Measurements from ENCODE around the gene NOXO1. TPM values are rescaled to one million over a fixed set of nuclear protein-coding genes. Genes with fewer than 3 reads are reported as not detected.

The NOXO1 gene
- total RNA-seq, 2 donors from 2014 or later: not detected

DNA sequence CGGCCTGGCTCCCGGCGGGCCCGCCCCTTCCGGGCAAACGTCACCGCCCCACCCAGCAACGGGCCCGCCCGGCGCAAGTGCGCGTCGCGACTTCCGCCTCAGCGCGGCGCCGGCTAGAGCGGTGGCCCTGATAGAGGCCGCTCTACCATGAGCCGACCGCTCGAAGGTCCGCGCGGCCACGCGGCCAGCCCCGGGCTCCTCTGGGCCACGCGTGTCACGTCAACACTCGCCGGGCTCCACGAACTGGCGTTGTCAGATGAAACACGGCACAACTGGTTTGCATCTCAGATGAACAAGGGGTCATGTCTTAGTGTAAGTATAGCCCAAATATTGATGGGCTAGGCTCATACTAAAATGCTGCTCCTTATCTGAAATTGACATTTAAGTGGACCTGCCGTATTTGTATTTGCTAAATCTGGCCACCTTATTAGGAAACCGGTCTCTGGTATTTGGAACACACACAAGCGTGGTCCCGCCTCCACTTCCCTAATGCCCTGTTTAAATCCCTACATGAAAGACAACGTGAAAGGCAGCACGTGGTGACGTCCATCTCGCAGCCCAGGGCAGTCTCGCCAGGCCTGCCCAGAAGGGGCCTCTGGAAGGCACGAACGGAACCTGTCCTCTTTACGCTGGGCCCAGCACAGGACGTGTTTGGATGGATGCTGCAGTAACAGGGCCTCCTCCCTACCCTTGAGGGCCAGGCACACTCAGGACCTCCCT lies 28.7 kb upstream of the NOXO1 start, which contains the start of gene ZNF598:
Gene ZNF598, minus strand, starts transcription at position 31 of the 720 bp plus-strand sequence.
- H3K4me1 ChIP-seq (ENCODE audit: control insufficient read depth in 1 of 2, low read depth in 2 of 2): peaks cover 24 to 40% of the 10 kb centered on the region in 2 donors
- H3K9me3 ChIP-seq: no peaks in the 10 kb centered on the region
- DNase-seq (ENCODE audit: low spot score) (peak; percentile 28), ATAC-seq (ENCODE audit: insufficient number of reproducible peaks, low FRiP score, low read depth) (peak; percentile 90)
- peak within 1 kb of the TSS; percentile 98 for H3K4me3 ChIP-seq
- TF ChIP-seq, protein P1, sequence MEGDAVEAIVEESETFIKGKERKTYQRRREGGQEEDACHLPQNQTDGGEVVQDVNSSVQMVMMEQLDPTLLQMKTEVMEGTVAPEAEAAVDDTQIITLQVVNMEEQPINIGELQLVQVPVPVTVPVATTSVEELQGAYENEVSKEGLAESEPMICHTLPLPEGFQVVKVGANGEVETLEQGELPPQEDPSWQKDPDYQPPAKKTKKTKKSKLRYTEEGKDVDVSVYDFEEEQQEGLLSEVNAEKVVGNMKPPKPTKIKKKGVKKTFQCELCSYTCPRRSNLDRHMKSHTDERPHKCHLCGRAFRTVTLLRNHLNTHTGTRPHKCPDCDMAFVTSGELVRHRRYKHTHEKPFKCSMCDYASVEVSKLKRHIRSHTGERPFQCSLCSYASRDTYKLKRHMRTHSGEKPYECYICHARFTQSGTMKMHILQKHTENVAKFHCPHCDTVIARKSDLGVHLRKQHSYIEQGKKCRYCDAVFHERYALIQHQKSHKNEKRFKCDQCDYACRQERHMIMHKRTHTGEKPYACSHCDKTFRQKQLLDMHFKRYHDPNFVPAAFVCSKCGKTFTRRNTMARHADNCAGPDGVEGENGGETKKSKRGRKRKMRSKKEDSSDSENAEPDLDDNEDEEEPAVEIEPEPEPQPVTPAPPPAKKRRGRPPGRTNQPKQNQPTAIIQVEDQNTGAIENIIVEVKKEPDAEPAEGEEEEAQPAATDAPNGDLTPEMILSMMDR (IDR thresholded peaks at IDR 0.05): no peak
- peak within 1 kb of the TSS; percentile 79 for H3K27ac ChIP-seq
- H3K27me3 ChIP-seq (replicated peaks; ENCODE audit: insufficient read depth): no peaks in the 10 kb centered on the region
- H3K36me3 ChIP-seq: no peaks in the 10 kb centered on the region

DNA sequence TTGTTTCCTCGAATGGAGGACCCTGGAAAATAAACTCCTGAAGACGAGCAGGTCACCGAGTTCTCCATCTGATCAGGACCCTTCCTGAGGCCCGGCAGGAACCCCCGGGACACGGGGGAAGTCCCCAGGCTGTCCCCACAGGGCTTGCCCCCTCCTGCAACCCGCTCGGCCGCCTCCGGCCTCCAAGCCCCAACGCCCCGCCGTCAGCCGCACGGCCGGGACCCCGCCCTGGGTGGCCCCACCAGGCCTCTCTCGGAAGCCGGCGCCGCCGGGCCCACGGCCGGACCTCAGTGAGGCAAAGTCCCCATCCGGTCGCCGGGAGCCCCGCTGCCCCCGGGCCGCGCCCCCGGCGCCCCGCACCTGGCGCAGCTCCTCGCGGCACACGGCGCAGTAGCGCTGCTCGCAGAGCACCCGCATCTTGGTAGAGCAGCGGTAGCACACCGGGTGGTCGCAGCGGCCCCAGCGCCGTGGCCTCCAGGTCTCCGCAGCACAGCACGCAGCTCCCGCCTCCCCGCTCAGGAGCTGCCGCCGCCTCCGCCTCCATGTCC lies 28.0 kb upstream of the NOXO1 start:
- DNase-seq (ENCODE audit: low spot score): no peak
- no peak for ATAC-seq (ENCODE audit: insufficient number of reproducible peaks, low FRiP score, low read depth)
- Histone ChIP-seq H3K36me3 (no peaks in the 10 kb centered on the region), H3K27me3 (replicated peaks; ENCODE audit: insufficient read depth) (no peaks in the 10 kb centered on the region), H3K9me3 (no peaks in the 10 kb centered on the region), H3K4me3 (peak overlapping the region; percentile 98), H3K4me1 (ENCODE audit: control insufficient read depth in 1 of 2, low read depth in 2 of 2) (peaks cover 27 to 47% of the 10 kb centered on the region in 2 donors), H3K27ac (peak overlapping the region; percentile 65 to 79)
- TF ChIP-seq, protein P1 (IDR thresholded peaks at IDR 0.05): no peak

DNA sequence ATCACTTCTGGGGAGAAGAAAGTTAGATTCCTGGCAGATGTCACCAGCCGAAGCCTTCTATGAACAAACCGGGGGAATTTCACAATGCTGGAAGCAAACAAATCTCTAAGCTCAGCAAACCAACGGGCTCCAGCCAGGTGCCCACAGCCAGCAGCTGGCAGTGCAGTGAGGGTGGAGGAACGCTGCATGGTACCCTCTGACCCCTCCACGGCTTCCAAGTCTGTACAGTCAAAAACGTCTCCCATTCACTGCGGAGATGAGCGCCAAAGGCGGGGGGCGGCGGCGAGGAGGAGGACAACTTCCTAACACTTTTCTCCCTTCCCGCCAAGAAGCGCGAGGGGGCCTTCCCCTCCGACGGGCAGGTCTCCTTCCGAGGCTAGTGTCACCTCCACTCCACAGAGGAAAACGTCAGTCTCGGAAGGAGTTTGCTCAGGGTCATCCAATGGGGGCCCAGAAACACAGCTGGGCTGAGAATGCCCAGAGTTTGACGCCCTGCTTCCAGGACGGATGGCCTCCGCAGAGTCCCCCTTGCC lies 27.4 kb upstream of the NOXO1 start:
- H3K4me1 ChIP-seq (ENCODE audit: control insufficient read depth in 1 of 2, low read depth in 2 of 2): peaks cover 30 to 53% of the 10 kb centered on the region in 2 donors
- no peak for ATAC-seq (ENCODE audit: insufficient number of reproducible peaks, low FRiP score, low read depth)
- H3K4me3 ChIP-seq: peak overlapping the region; percentile 98
- H3K36me3 ChIP-seq: no peaks in the 10 kb centered on the region
- TF ChIP-seq, protein P1 (IDR thresholded peaks at IDR 0.05): no peak
- no peaks in the 10 kb centered on the region for H3K27me3 ChIP-seq (replicated peaks; ENCODE audit: insufficient read depth)
- no peaks in the 10 kb centered on the region for H3K9me3 ChIP-seq
- DNase-seq (ENCODE audit: low spot score): no peak
- peak overlapping the region; percentile 65 to 79 for H3K27ac ChIP-seq

DNA sequence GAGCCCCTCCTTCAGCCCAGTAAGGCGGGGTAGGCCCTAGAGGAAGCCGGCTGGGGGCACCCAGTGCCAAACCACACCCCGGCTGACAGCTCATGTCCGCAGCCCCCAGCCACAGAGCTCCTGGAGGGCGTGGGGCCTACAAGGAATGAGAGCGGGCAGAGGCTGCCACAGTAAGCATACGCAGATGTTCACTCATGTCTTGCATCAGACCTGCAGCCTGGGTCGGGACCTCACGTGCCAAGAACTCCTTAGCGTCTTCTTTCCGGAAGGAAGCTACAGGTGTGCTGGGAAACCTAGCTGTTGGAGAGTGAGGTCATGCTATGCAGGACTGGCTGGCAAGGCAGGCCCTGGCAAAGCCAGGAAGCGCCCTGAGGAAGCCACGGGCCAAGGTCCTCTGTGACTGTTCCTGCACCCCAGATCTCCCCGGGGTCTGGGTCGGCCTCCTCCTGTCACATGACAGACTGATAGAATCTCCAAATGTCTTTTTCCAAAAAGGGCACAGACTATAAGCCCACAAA lies 26.8 kb upstream of the NOXO1 start:
- no peaks in the 10 kb centered on the region for H3K9me3 ChIP-seq
- H3K4me1 ChIP-seq (ENCODE audit: control insufficient read depth in 1 of 2, low read depth in 2 of 2): peaks cover 30 to 53% of the 10 kb centered on the region in 2 donors
- DNase-seq (ENCODE audit: low spot score) (no peak), ATAC-seq (ENCODE audit: insufficient number of reproducible peaks, low FRiP score, low read depth) (no peak)
- peak overlapping the region; percentile 98 for H3K4me3 ChIP-seq
- no peaks in the 10 kb centered on the region for H3K27me3 ChIP-seq (replicated peaks; ENCODE audit: insufficient read depth)
- H3K27ac ChIP-seq: no peak overlapping the region
- peaks cover 3% of the 10 kb centered on the region for H3K36me3 ChIP-seq
- TF ChIP-seq, protein P1 (IDR thresholded peaks at IDR 0.05): no peak

Measured in thoracic aorta (tissue), 2 donors.